H9 (cell line): Measurements from ENCODE around the gene BSDC1. TPM values are rescaled to one million over a fixed set of nuclear protein-coding genes. Genes with fewer than 3 reads are reported as not detected.

Experiments
- DNase-seq: peaks from one replicate; pipeline ENCODE4 v3.0.0-alpha.2; 2017
- H2AFZ ChIP-seq: one replicate; pipeline ENCODE4 v1.6.1; 2013; ENCODE audit warnings: mild to moderate bottlenecking, low read length, control low read depth, moderate library complexity
- H2AK5ac ChIP-seq: 2 replicates; pipeline ENCODE4 v1.6.1; 2013; ENCODE audit warnings: low read length, control low read depth, mixed read lengths; ENCODE audit not compliant: insufficient read length
- H2BK120ac ChIP-seq: one replicate; pipeline ENCODE4 v1.6.1; 2013; ENCODE audit warnings: low read depth, mild to moderate bottlenecking, low read length, control low read depth, inconsistent platforms; ENCODE audit not compliant: poor library complexity, severe bottlenecking
- H2BK12ac ChIP-seq: 2 replicates; pipeline ENCODE4 v1.6.1; 2013; ENCODE audit warnings: low read length, control low read depth, mixed read lengths, low read depth; ENCODE audit not compliant: insufficient read length
- H2BK15ac ChIP-seq: 2 replicates; pipeline ENCODE4 v1.6.1; 2013; ENCODE audit warnings: low read depth, low read length, control low read depth
- H2BK20ac ChIP-seq: one replicate; pipeline ENCODE4 v1.6.1; 2013; ENCODE audit warnings: low read depth, mild to moderate bottlenecking, low read length, control low read depth, inconsistent platforms; ENCODE audit not compliant: poor library complexity, severe bottlenecking
- H2BK5ac ChIP-seq: 2 replicates; pipeline ENCODE4 v1.6.1; 2013; ENCODE audit warnings: low read length, control low read depth, mixed read lengths; ENCODE audit not compliant: insufficient read length
- H3K14ac ChIP-seq: 2 replicates; pipeline ENCODE4 v1.6.1; 2013; ENCODE audit warnings: low read length, control low read depth; ENCODE audit not compliant: insufficient read depth
- H3K18ac ChIP-seq: 2 replicates; pipeline ENCODE4 v1.6.1; 2013; ENCODE audit warnings: low read depth, mild to moderate bottlenecking, mixed read lengths, low read length, control low read depth; ENCODE audit not compliant: insufficient read length
- H3K23ac ChIP-seq: 2 replicates; pipeline ENCODE4 v1.6.1; 2013; ENCODE audit warnings: low read length, control low read depth, mixed read lengths, low read depth; ENCODE audit not compliant: insufficient read length
- H3K23me2 ChIP-seq: 2 replicates; pipeline ENCODE4 v1.6.1; 2013; ENCODE audit warnings: low read depth, mild to moderate bottlenecking, mixed read lengths, low read length, control low read depth; ENCODE audit not compliant: insufficient read length, poor library complexity, severe bottlenecking
- H3K27ac ChIP-seq: 2 replicates; pipeline ENCODE4 v1.5.1; 2013; ENCODE audit warnings: low read length, control low read depth, mixed read lengths, low read depth; ENCODE audit not compliant: insufficient read length
- H3K27me3 ChIP-seq: 2 replicates; pipeline ENCODE4 v1.6.1; 2013; ENCODE audit warnings: low read length, control low read depth, inconsistent platforms; ENCODE audit not compliant: insufficient read depth
- H3K4ac ChIP-seq: 2 replicates; pipeline ENCODE4 v1.6.1; 2013; ENCODE audit warnings: low read depth, mild to moderate bottlenecking, control low read depth, inconsistent platforms, low read length, moderate library complexity
- H3K4me1 ChIP-seq: 2 replicates; pipeline ENCODE4 v1.6.1; 2013; ENCODE audit warnings: low read length, control low read depth, inconsistent platforms; ENCODE audit not compliant: insufficient read depth
- H3K4me2 ChIP-seq: 2 replicates; pipeline ENCODE4 v1.6.1; 2013; ENCODE audit warnings: low read length, control low read depth, mixed read lengths; ENCODE audit not compliant: insufficient read length, insufficient read depth
- H3K56ac ChIP-seq: 2 replicates; pipeline ENCODE4 v1.6.1; 2013; ENCODE audit warnings: low read depth, mild to moderate bottlenecking, mixed read lengths, low read length, control low read depth; ENCODE audit not compliant: insufficient read length
- H3K79me1 ChIP-seq: 2 replicates; pipeline ENCODE4 v1.6.1; 2013; ENCODE audit warnings: low read depth, mild to moderate bottlenecking, moderate library complexity, low read length, control low read depth, inconsistent platforms; ENCODE audit not compliant: insufficient read depth, poor library complexity, severe bottlenecking
- H3K79me2 ChIP-seq: 2 replicates; pipeline ENCODE4 v1.6.1; 2013; ENCODE audit warnings: low read length, control low read depth, inconsistent platforms; ENCODE audit not compliant: insufficient read depth
- H3K9ac ChIP-seq: 2 replicates; pipeline ENCODE4 v1.6.1; 2013; ENCODE audit warnings: low read length, control low read depth, mixed read lengths; ENCODE audit not compliant: insufficient read length; ENCODE audit errors: extremely low read depth
- H3K9me3 ChIP-seq: one replicate; pipeline ENCODE4 v1.6.1; 2013; ENCODE audit warnings: low read depth, low read length, inconsistent platforms; ENCODE audit not compliant: control insufficient read depth
- H3T11ph ChIP-seq: one replicate; pipeline ENCODE4 v1.6.1; 2013; ENCODE audit warnings: mild to moderate bottlenecking, low read length, control low read depth, inconsistent platforms
- H4K20me1 ChIP-seq: one replicate; pipeline ENCODE4 v1.6.1; 2013; ENCODE audit not compliant: control insufficient read depth, insufficient read length, insufficient read depth
- H4K5ac ChIP-seq: 2 replicates; pipeline ENCODE4 v1.6.1; 2013; ENCODE audit warnings: low read depth, mild to moderate bottlenecking, mixed read lengths, low read length, control low read depth; ENCODE audit not compliant: insufficient read length
- H4K8ac ChIP-seq: replicated peaks from 2 replicates; pipeline ENCODE4 v1.6.1; 2013; ENCODE audit warnings: low read length, control low read depth, mixed read lengths, low read depth; ENCODE audit not compliant: insufficient read length
- H4K91ac ChIP-seq: 2 replicates; pipeline ENCODE4 v1.6.1; 2013; ENCODE audit warnings: low read depth, mild to moderate bottlenecking, moderate library complexity, mixed read lengths, low read length, control low read depth; ENCODE audit not compliant: insufficient read length
- H3K27ac Mint-ChIP-seq, 3 experiments: 2 replicates in 2 of 3; 3 replicates in 1 of 3; pipeline ENCODE4 v1.8.0; 2020 to 2021; ENCODE audit warnings: mixed read lengths in 3 of 3, mild to moderate bottlenecking in 1 of 3, moderate library complexity in 1 of 3
- H3K27me3 Mint-ChIP-seq: 2 replicates; pipeline ENCODE4 v1.8.0; 2021; ENCODE audit warnings: low read depth, mild to moderate bottlenecking, moderate library complexity, mixed read lengths
- H3K36me3 Mint-ChIP-seq, 3 experiments: 2 replicates in 2 of 3; 3 replicates in 1 of 3; pipeline ENCODE4 v1.8.0; 2020 to 2021; ENCODE audit warnings: low read depth in 3 of 3, mixed read lengths in 3 of 3; ENCODE audit not compliant: insufficient read depth in 1 of 3
- H3K4me1 Mint-ChIP-seq, 2 experiments: 2 replicates each; pipeline ENCODE4 v1.8.0; 2020; ENCODE audit warnings: mixed read lengths in 2 of 2
- H3K4me3 Mint-ChIP-seq, 2 experiments: 2 replicates in 1 of 2; 3 replicates in 1 of 2; pipeline ENCODE4 v1.8.0; 2020 to 2021; ENCODE audit warnings: mild to moderate bottlenecking in 2 of 2, mixed read lengths in 2 of 2, moderate library complexity in 1 of 2
- H3K9me3 Mint-ChIP-seq, 2 experiments: 2 replicates in 1 of 2; 3 replicates in 1 of 2; pipeline ENCODE4 v1.8.0; 2020; ENCODE audit warnings: mild to moderate bottlenecking in 2 of 2, mixed read lengths in 2 of 2, moderate library complexity in 1 of 2
- CTCF ChIP-seq: fragments of 200-600 bp; sonication (generic); conservative IDR thresholded peaks from 3 replicates; pipeline ENCODE4 v1.8.0; 2021; ENCODE audit warnings: antibody characterized with exemption, mild to moderate bottlenecking
- WGBS: extraction: QIAGEN DNeasy Blood & Tissue Kit; methylation state at CpG from one replicate; pipeline ENCODE4 v1.1.7; 2013; ENCODE audit warnings: missing lambda C conversion rate, low lambda C conversion rate, mixed read lengths; ENCODE audit not compliant: insufficient read length; ENCODE audit errors: extremely low coverage; 5-methylcytosine and 5-hydroxymethylcytosine counted together
- total RNA-seq: library from RNA; stranded (reverse); gene quantifications from 2 replicates; pipeline ENCODE4 v1.2.1, GENCODE V29; 2021

The BSDC1 gene
- total RNA-seq, 1 experiment from 2014 or later = 52.6 TPM

GRCh38 chr1:32336591-32336932 is 57.7 kb downstream of the BSDC1 start:
- no peak overlapping the region for H2BK12ac ChIP-seq
- peaks cover 6% of the 10 kb centered on the region; the same call in 1 of the 2 replicates for H3K79me2 ChIP-seq
- peak overlapping the region; percentile 57 to 76 for H3K4me3 Mint-ChIP-seq
- no peak overlapping the region for H4K8ac ChIP-seq
- no peak overlapping the region; the same call in 1 of the 2 replicates for H3K14ac ChIP-seq
- no peak overlapping the region for H3K56ac ChIP-seq
- peak overlapping the region; percentile 36 for H3K4me2 ChIP-seq
- H3T11ph ChIP-seq = no peak overlapping the region
- no peak for DNase-seq
- H4K91ac ChIP-seq = no peak overlapping the region
- no peaks in the 10 kb centered on the region for H4K20me1 ChIP-seq
- H3K27me3 ChIP-seq = peaks cover 2% of the 10 kb centered on the region; the same call in 1 of the 2 replicates
- H4K5ac ChIP-seq = no peak overlapping the region
- no peak overlapping the region for H3K18ac ChIP-seq
- TF ChIP-seq CTCF = no peak
- no peak overlapping the region for H3K4ac ChIP-seq
- H2AFZ ChIP-seq = no peak overlapping the region
- no CpG with 5 or more reads among the region's 15 CpGs for WGBS
- H2BK15ac ChIP-seq = no peak overlapping the region
- H3K27ac Mint-ChIP-seq = no peak overlapping the region; a peak in 1 of 7 replicates
- peaks cover 36% of the 10 kb centered on the region for H3K27me3 Mint-ChIP-seq
- H3K4me1 Mint-ChIP-seq = peaks cover 43 to 54% of the 10 kb centered on the region in 2 experiments
- H3K79me1 ChIP-seq = no peaks in the 10 kb centered on the region
- H3K23me2 ChIP-seq = peaks cover 11% of the 10 kb centered on the region
- no peaks in the 10 kb centered on the region; a peak in 1 of 5 replicates for H3K9me3 Mint-ChIP-seq
- peaks cover 19 to 36% (median 33%) of the 10 kb centered on the region in 3 experiments for H3K36me3 Mint-ChIP-seq
- no peaks in the 10 kb centered on the region for H3K9me3 ChIP-seq
- H3K23ac ChIP-seq = no peak overlapping the region
- no peak overlapping the region for H3K9ac ChIP-seq
- no peak overlapping the region for H2BK120ac ChIP-seq
- no peak overlapping the region for H2AK5ac ChIP-seq
- H2BK5ac ChIP-seq = no peak overlapping the region
- no peak overlapping the region for H3K27ac ChIP-seq
- peaks cover 3% of the 10 kb centered on the region; the same call in 1 of the 2 replicates for H3K4me1 ChIP-seq
- no peak overlapping the region for H2BK20ac ChIP-seq
